B cell (primary cell): ENCODE data around the gene ITPR2.

ENCODE experiments used
- EZH2 ChIP-seq: IDR thresholded peaks from 2 replicates; pipeline ENCODE4 v1.6.1; 2012; ENCODE audit warnings: borderline replicate concordance, low read depth, mild to moderate bottlenecking, moderate library complexity, low read length; ENCODE audit not compliant: insufficient read depth, poor library complexity, severe bottlenecking
- TF ChIP-seq, protein P1 (sequence below): fragments of 200-600 bp; IDR thresholded peaks from one replicate; pipeline ENCODE4 v1.8.0; 2022; ENCODE audit warnings: antibody characterized with exemption, mild to moderate bottlenecking

DNA sequence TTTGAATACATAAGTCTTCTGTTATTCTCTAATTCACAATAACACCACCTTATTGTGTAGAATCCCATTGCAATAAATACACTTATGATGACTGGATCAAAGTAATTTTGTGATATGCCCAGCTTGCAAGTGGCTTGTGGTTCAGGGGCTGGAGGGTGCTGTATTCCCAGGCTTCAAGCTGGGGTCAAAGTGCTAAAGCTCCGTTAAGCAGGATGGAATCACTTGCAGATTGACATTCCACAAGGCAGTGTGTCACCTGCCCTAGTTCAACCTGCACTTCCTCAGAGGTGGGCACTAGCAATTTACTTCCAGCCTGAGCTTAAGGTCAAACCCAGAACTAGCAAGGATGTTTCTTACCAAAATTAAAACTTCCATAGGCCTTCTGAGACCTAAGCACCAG lies 471.0 kb downstream of the ITPR2 start:
- TF ChIP-seq, protein P1, sequence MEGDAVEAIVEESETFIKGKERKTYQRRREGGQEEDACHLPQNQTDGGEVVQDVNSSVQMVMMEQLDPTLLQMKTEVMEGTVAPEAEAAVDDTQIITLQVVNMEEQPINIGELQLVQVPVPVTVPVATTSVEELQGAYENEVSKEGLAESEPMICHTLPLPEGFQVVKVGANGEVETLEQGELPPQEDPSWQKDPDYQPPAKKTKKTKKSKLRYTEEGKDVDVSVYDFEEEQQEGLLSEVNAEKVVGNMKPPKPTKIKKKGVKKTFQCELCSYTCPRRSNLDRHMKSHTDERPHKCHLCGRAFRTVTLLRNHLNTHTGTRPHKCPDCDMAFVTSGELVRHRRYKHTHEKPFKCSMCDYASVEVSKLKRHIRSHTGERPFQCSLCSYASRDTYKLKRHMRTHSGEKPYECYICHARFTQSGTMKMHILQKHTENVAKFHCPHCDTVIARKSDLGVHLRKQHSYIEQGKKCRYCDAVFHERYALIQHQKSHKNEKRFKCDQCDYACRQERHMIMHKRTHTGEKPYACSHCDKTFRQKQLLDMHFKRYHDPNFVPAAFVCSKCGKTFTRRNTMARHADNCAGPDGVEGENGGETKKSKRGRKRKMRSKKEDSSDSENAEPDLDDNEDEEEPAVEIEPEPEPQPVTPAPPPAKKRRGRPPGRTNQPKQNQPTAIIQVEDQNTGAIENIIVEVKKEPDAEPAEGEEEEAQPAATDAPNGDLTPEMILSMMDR = no peak
- no peak for TF ChIP-seq EZH2
